ENCODE data around the gene ENPEP.

ENPEP gene

GRCh38 chr4:110614173-110614963, 138.4 kb downstream of the ENPEP start:
- no peak overlapping the region for H3K4me3 ChIP-seq (ENCODE audit: low read length)
- peaks cover 11% of the 10 kb centered on the region for H3K4me1 ChIP-seq (ENCODE audit: control insufficient read depth, insufficient read depth, low read length)
- H3K36me3 ChIP-seq (ENCODE audit: control insufficient read depth, insufficient read depth, low read length): no peaks in the 10 kb centered on the region
- H3K9ac ChIP-seq (ENCODE audit: low read length): no peak overlapping the region
- H3K9me3 ChIP-seq (ENCODE audit: control insufficient read depth, low read length): no peaks in the 10 kb centered on the region
- H3K27me3 ChIP-seq (ENCODE audit: control insufficient read depth, insufficient read depth, low read length): peaks cover 93% of the 10 kb centered on the region

Data from mucosa of stomach (tissue), 1 donor.